Activated CD8-positive, alpha-beta memory T cell treated with anti-CD3 and anti-CD28 coated beads, Interleukin-2, amount 10 ng/mL, durations not matched to agents 7 days and 5 days (primary cell): ENCODE data around the gene LRRC8E. TPM values are rescaled to one million over a fixed set of nuclear protein-coding genes. Genes with fewer than 3 reads are reported as not detected.

Experiments used
- ATAC-seq: fragments of 150-1000 bp; cut with Tn5 transposase; one replicate; pipeline ENCODE4 v1.10.0; 2021; ENCODE audit warnings: moderate library complexity
- CTCF ChIA-PET: fragments of 350-600 bp; sonication (Branson Sonifier 250); formaldehyde crosslinking; loops from one replicate; lab custom pipeline; 2021; ENCODE audit warnings: antibody characterized with exemption; lab: Charles Lee
- DNase-seq: peaks from one replicate; pipeline ENCODE4 v3.0.0-alpha.2; 2020
- H3K27ac Mint-ChIP-seq: one replicate; pipeline ENCODE4 v1.8.0; 2021; ENCODE audit warnings: mild to moderate bottlenecking, mixed read lengths
- H3K27me3 Mint-ChIP-seq: one replicate; pipeline ENCODE4 v1.8.0; 2021; ENCODE audit warnings: mixed read lengths
- H3K36me3 Mint-ChIP-seq: one replicate; pipeline ENCODE4 v1.8.0; 2021; ENCODE audit warnings: mild to moderate bottlenecking, mixed read lengths
- H3K4me1 Mint-ChIP-seq: one replicate; pipeline ENCODE4 v1.8.0; 2021; ENCODE audit warnings: mixed read lengths
- H3K4me3 Mint-ChIP-seq: one replicate; pipeline ENCODE4 v1.8.0; 2021; ENCODE audit warnings: mild to moderate bottlenecking, moderate library complexity, mixed read lengths
- H3K9me3 Mint-ChIP-seq: one replicate; pipeline ENCODE4 v1.8.0; 2022; ENCODE audit warnings: low read depth, mixed read lengths
- total RNA-seq, 2 experiments: library from RNA; stranded (reverse); gene quantifications; one replicate each; pipeline ENCODE4 v1.2.3, GENCODE V29; 2021

LRRC8E gene
- total RNA-seq, 2 experiments from 2014 or later = not detected

DNA sequence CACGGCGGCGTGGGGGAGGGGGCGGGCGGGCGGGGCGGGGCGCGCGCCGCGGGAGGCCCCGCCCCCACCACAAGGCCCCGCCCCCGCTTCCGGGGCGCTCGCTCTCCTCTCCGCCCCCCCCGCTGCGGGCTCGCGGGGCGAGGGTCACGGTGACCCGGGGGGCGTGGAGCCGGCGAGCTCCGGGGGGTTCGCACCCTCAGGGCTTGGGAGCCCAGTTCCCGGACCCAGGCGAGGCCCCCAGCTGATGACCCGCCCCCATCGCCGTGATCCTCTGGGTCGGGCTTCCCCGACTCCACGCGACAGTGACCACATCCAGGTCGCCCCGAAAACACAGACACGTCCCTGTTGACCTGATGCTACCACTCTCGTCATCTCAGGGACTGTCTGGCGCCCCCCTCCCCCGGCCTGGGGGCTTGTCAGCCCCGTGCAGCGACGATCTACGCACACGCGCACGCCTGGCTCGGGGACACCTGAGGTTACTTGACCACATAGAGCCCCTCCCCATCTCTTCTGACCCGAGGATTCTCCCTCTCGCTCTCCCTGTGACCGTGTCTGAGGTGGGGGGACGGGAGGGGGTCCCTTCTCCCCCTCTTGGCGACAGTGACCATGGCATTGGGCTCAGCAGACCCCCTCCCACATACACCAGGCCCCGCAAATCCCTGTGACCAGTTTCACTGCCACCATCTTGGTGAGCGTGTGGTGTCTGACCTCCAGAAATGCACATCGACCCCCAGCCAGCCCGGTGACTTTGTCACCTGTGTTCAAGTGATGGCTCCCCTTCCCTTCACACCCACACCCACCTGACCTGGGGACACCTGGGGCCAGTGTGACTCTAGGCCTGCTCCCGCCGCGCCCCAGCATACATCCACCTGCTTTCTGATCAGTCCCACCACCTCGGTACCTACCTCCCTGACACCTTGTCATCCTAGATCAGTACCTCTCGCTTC lies 16.0 kb downstream of the LRRC8E start:
- ATAC-seq (peak; percentile 58), DNase-seq (peak; percentile 85)
- no peaks in the 10 kb centered on the region for H3K9me3 Mint-ChIP-seq
- CTCF ChIA-PET = interaction anchor here (0.7 to 1.6 kb wide), 15 partner anchors 14 to 382 kb away, joined by 3 to 26 read pairs (median 4); partner anchors contain the start of genes CTXN1, MCOLN1, SNAPC2 and TIMM44
- H3K27ac Mint-ChIP-seq = peak overlapping the region; percentile 91
- peaks cover 8% of the 10 kb centered on the region for H3K36me3 Mint-ChIP-seq
- H3K27me3 Mint-ChIP-seq = no peaks in the 10 kb centered on the region
- H3K4me3 Mint-ChIP-seq = peak overlapping the region; percentile 86
- H3K4me1 Mint-ChIP-seq = peaks cover 26% of the 10 kb centered on the region

DNA sequence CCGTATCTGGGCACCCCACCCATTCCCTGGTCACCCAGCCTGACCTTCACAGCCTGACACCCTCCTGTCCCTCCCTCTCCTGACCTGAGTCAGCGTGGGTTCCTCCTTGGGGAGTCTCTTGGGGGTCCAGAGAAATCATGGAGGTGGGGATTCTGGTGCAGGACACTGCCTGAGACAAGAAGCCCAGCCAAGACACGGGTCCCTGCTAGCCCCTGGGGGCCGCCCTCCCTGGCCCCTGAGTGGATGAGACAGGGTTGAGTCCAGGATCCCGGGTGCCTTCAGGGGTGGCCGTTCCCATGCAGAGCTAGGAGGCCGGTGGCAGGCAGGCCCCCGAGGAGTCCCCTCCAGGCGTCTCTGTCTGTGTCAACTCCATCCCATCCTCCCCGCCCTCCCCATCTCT lies 17.0 kb downstream of the LRRC8E start:
- Mint-ChIP-seq H3K4me3 (peak overlapping the region; percentile 86), H3K4me1 (peaks cover 26% of the 10 kb centered on the region), H3K27me3 (no peaks in the 10 kb centered on the region), H3K27ac (peak overlapping the region; percentile 91), H3K9me3 (no peaks in the 10 kb centered on the region), H3K36me3 (peaks cover 8% of the 10 kb centered on the region)
- DNase-seq (no peak), ATAC-seq (no peak)
- CTCF ChIA-PET = no interaction called here

DNA sequence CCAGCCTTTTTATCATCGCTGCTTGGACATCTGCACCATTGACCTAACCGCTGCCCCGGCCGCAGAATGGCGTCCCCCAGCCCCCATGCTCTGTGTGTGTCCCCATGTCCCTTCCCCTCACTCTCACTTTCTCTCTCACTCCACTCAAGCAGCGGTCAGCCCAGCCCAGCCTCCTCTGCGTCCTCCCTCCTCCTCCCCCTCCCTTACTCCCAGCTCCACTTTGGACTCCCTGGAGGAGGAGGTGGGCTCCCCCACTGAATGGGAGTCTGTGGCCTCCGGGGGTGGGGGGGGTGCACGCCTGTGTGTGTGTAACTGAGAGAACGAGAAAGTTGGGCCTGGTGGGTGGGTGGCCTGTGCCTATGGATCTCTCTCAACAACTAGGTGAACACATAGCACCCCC lies 17.5 kb downstream of the LRRC8E start:
- H3K4me1 Mint-ChIP-seq = peaks cover 26% of the 10 kb centered on the region
- DNase-seq (no peak), ATAC-seq (no peak)
- no peak overlapping the region for H3K27ac Mint-ChIP-seq
- peaks cover 11% of the 10 kb centered on the region for H3K36me3 Mint-ChIP-seq
- H3K4me3 Mint-ChIP-seq = peak overlapping the region; percentile 86
- no peaks in the 10 kb centered on the region for H3K9me3 Mint-ChIP-seq
- CTCF ChIA-PET = no interaction called here
- no peaks in the 10 kb centered on the region for H3K27me3 Mint-ChIP-seq

- Mint-ChIP-seq H3K27me3 (no peaks in the 10 kb centered on the region), H3K27ac (no peak overlapping the region), H3K4me1 (peaks cover 26% of the 10 kb centered on the region), H3K4me3 (no peak overlapping the region), H3K9me3 (no peaks in the 10 kb centered on the region), H3K36me3 (peaks cover 15% of the 10 kb centered on the region)
- DNase-seq (no peak), ATAC-seq (no peak)
- CTCF ChIA-PET = no interaction called here
Measured at GRCh38 chr19:7907122-7907521, 18.8 kb downstream of the LRRC8E start.

DNA sequence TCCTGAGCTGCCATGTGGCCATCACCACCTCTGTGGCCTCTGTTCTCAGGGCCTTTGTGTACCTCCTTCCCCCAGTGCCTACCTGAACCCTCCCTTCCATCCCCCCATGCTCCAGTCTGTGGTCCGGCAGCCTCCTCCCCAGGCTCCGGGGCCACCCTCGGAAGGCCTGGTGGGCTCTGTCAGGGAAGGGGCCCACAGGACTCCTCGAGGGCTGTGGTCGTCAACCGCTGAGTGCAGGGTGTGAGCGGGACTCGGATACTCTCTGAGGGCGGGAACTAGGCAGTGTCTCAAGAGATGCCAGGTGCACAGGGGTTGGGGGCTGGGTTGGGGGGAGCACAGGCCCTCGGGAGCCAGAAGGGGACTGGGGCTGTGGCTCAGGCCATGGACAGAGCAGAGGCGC lies 19.2 kb downstream of the LRRC8E start:
- Mint-ChIP-seq H3K4me3 (no peak overlapping the region), H3K4me1 (peaks cover 24% of the 10 kb centered on the region), H3K9me3 (no peaks in the 10 kb centered on the region), H3K27me3 (no peaks in the 10 kb centered on the region), H3K27ac (no peak overlapping the region), H3K36me3 (peaks cover 15% of the 10 kb centered on the region)
- DNase-seq = no peak
- ATAC-seq = no peak
- CTCF ChIA-PET = interaction anchor here (1.3 kb wide), 1 partner anchor 9 kb away, joined by 4 read pairs; no protein-coding TSS in a partner anchor

DNA sequence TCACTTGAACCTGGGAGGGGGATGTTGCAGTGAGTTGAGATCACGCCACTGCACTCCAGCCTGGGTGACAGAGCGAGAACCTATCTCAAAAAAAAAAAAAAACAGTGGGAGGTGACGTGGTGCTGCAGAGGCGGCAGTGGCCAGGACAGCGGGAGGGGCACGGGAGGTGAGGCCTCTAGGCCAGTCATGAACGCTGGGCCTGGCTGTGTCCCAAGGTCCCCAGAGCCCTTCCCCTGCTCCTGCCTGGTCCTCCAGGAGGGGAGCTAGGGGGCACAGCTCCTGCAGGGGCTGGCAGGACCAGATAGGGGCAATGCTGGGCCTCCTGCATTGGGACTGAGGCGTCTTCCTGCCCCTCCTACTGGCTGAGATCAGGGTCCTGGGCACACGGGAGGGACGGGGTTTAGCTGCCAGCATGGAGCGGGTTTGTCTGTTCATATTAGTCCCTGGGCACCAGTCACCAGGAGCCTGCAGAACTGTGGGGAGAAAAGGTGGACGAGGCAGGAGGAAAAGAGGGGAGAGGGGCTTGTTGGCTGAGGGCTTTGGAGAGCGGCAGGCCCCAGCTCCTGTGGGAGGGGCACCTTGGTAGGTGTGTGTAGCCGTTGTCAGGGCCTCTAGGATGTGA lies 19.9 kb downstream of the LRRC8E start:
- Mint-ChIP-seq H3K36me3 (peaks cover 17% of the 10 kb centered on the region), H3K27me3 (no peaks in the 10 kb centered on the region)

DNA sequence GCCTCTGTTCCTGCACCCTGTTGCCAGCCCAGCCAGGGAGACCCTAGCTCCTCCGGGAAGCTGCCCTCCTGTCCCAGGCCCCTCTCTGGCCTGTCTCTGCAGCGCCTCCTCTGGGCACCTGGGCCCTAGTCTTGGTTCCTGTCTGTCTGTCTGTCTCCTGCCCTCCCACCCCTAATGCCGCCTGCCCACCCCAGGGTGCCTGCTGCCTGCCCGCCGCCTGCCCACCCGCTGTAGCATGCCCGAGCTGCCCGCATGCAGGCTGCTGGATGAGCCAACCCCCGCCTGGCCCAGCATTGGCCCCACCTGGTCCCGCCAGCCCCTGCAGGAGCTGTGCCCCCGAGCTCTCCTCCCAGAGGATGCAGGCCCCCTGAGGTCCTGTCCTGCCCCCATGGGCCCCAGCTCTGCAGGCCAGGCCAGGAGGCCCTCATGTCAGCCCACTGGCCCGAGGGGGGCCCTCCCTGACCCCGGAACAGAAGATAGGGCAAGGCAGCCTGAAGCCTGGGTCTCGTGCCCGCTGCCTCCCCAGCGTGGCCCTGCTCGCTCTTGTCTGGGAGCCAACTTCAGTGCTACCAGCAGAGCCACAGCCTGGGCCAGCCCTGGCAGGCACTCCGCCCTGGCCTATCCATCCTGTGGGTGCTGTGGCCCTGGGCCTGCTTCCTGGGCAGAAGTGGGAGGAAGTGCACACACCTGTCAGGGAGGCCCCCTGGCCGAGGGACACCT lies 20.6 kb downstream of the LRRC8E start:
- no peak for DNase-seq
- Mint-ChIP-seq H3K9me3 (no peaks in the 10 kb centered on the region), H3K27me3 (no peaks in the 10 kb centered on the region), H3K4me1 (peaks cover 14% of the 10 kb centered on the region), H3K4me3 (no peak overlapping the region), H3K27ac (no peak overlapping the region), H3K36me3 (peaks cover 15% of the 10 kb centered on the region)
- CTCF ChIA-PET = interaction anchor here (1.3 kb wide), 1 partner anchor 8 kb away, joined by 4 read pairs; no protein-coding TSS in a partner anchor
- no peak for ATAC-seq

More for the DNA sequence above, 19.9 kb downstream of the LRRC8E start:
- H3K27ac Mint-ChIP-seq = no peak overlapping the region
- H3K4me1 Mint-ChIP-seq = peaks cover 18% of the 10 kb centered on the region
- DNase-seq (no peak), ATAC-seq (no peak)
- H3K4me3 Mint-ChIP-seq = no peak overlapping the region
- no peaks in the 10 kb centered on the region for H3K9me3 Mint-ChIP-seq
- CTCF ChIA-PET = interaction anchor here (1.3 kb wide), 1 partner anchor 9 kb away, joined by 4 read pairs; no protein-coding TSS in a partner anchor

DNA sequence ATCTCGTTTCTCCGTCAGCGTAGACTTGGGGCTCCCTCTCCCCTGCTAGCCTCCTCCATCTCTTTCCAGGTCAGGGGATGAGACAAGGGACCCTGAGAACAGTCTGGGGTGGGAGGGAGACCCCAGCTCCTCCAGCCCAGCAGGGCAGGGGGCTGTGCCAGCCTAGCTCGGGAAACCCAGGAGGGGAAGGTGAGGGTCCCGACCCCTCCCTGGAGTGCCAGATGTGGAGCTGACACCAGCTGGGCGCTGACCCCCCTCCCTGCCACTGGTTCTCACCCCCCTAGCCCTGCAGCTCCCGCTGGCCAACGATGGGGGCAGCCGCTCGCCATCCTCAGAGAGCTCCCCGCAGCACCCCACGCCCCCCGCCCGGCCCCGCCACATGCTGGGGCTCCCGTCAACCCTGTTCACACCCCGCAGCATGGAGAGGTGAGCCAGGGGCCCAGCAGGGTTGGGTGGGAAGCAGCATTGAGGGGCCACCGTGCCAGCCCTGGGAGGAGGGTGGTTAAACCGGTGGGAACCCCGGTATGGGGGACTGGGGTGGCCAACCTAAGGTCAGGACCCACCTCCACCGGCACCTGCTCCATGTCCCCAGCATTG lies 21.3 kb downstream of the LRRC8E start:
- no peak for ATAC-seq
- no peak for DNase-seq
- Mint-ChIP-seq H3K4me3 (no peak overlapping the region), H3K4me1 (peaks cover 10% of the 10 kb centered on the region), H3K27ac (no peak overlapping the region), H3K9me3 (no peaks in the 10 kb centered on the region), H3K27me3 (no peaks in the 10 kb centered on the region), H3K36me3 (peaks cover 14% of the 10 kb centered on the region)
- CTCF ChIA-PET = interaction anchor here (0.6 to 1.1 kb wide), 3 partner anchors 10 to 1028 kb away, joined by 3 read pairs; partner anchors contain the start of gene SNAPC2

- H3K4me3 Mint-ChIP-seq = no peak overlapping the region
- ATAC-seq = no peak
- H3K36me3 Mint-ChIP-seq = peaks cover 9% of the 10 kb centered on the region
- CTCF ChIA-PET = interaction anchor here (1.1 kb wide), 2 partner anchors 10 to 57 kb away, joined by 3 read pairs; partner anchors contain the start of gene SNAPC2
- no peak overlapping the region for H3K27ac Mint-ChIP-seq
- peaks cover 4% of the 10 kb centered on the region for H3K4me1 Mint-ChIP-seq
- DNase-seq = no peak
- no peaks in the 10 kb centered on the region for H3K9me3 Mint-ChIP-seq
- H3K27me3 Mint-ChIP-seq = peaks cover 7% of the 10 kb centered on the region
Measured at GRCh38 chr19:7910321-7911161, 22.2 kb downstream of the LRRC8E start.

DNA sequence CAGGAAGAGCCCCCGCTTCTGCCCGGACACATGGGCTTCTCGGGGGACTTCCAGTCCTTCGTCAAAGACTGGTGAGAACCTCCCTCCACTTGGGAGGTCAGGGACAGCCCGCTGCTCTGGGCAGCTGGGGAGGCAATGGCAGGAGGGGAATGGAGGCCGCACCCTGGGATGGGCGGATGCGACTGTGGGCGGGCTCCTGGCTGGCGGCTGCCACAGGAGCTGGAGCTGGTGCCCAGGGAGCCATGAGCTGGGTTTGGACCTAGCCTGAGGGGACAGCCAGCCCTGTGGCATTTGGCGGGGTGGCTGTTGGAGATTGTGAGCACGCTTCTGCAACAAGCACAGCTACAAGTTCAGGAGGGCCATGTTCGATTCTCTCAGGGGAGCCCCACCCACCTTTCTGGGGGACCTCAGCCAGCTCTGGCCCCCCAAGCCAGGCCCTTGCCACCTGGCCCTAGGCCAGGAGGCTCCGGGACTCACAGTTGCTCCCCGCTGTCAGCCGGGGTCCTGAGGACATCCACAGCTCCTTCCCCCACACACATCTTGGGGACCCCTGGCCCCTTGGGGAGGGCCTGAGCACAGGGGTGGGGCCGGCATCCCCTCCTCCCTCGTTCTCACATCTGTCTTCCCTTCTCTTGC lies 23.3 kb downstream of the LRRC8E start:
- Mint-ChIP-seq H3K4me3 (no peak overlapping the region), H3K36me3 (peaks cover 9% of the 10 kb centered on the region), H3K9me3 (no peaks in the 10 kb centered on the region), H3K4me1 (peaks cover 3% of the 10 kb centered on the region), H3K27ac (no peak overlapping the region), H3K27me3 (peaks cover 13% of the 10 kb centered on the region)
- CTCF ChIA-PET = interaction anchor here (0.8 to 1.3 kb wide), 2 partner anchors 11 to 33 kb away, joined by 3 to 5 read pairs; no protein-coding TSS in a partner anchor
- ATAC-seq = no peak
- DNase-seq = no peak

- H3K4me1 Mint-ChIP-seq = peaks cover 7% of the 10 kb centered on the region
- peaks cover 17% of the 10 kb centered on the region for H3K27me3 Mint-ChIP-seq
- no peak overlapping the region for H3K27ac Mint-ChIP-seq
- DNase-seq (no peak), ATAC-seq (no peak)
- peaks cover 9% of the 10 kb centered on the region for H3K36me3 Mint-ChIP-seq
- CTCF ChIA-PET = interaction anchor here (0.8 to 1.3 kb wide), 2 partner anchors 11 to 32 kb away, joined by 3 to 5 read pairs; no protein-coding TSS in a partner anchor
- no peak overlapping the region for H3K4me3 Mint-ChIP-seq
- no peaks in the 10 kb centered on the region for H3K9me3 Mint-ChIP-seq
Measured at GRCh38 chr19:7912144-7912696, 23.9 kb downstream of the LRRC8E start.
